HepG2 (cell line): Measurements from ENCODE around the gene DDX19B. TPM values are rescaled to one million over a fixed set of nuclear protein-coding genes. Genes with fewer than 3 reads are reported as not detected.

Experiments
- ADNP ChIP-seq: sonication (generic); formaldehyde crosslinking; IDR thresholded peaks from 2 replicates; pipeline ENCODE4 v1.4.0; 2020; ENCODE audit warnings: missing genetic modification reagents
- ATF1 ChIP-seq: IDR thresholded peaks from 2 replicates; pipeline ENCODE4 v1.6.1; 2016; ENCODE audit warnings: mild to moderate bottlenecking, control low read depth
- CREBL2 ChIP-seq: sonication (generic); formaldehyde crosslinking; IDR thresholded peaks from 2 replicates; pipeline ENCODE4 v1.8.1; 2023; ENCODE audit warnings: missing genetic modification reagents, mild to moderate bottlenecking, borderline replicate concordance
- FIP1L1 ChIP-seq: fragments of 200-400 bp; formaldehyde crosslinking; IDR thresholded peaks from 2 replicates; pipeline ENCODE4 v1.6.1; 2018; ENCODE audit warnings: low read depth, mild to moderate bottlenecking, low read length, moderate library complexity, borderline replicate concordance; ENCODE audit not compliant: insufficient read depth
- FOXA1 ChIP-seq, 2 experiments: fragments of 450-650 bp in 1 of 2; sonication (generic) in 1 of 2; formaldehyde crosslinking in 1 of 2; IDR thresholded peaks; 2 replicates each; pipeline versions ENCODE4 v1.4.0 to v1.6.1; 2016 to 2020; ENCODE audit warnings: missing genetic modification reagents in 1 of 2
- FOXO4 ChIP-seq: sonication (generic); formaldehyde crosslinking; conservative IDR thresholded peaks from 2 replicates; pipeline ENCODE4 v1.8.1; 2023; ENCODE audit warnings: missing genetic modification reagents
- HOXA9 ChIP-seq: sonication (generic); formaldehyde crosslinking; IDR thresholded peaks from 2 replicates; pipeline ENCODE4 v1.8.1; 2022; ENCODE audit warnings: missing genetic modification reagents, mild to moderate bottlenecking, moderate library complexity, borderline replicate concordance
- IKZF1 ChIP-seq: fragments of 450-650 bp; IDR thresholded peaks from 2 replicates; pipeline ENCODE4 v1.7.1; 2016
- SNRNP70 ChIP-seq: fragments of 200-400 bp; formaldehyde crosslinking; IDR thresholded peaks from 2 replicates; pipeline ENCODE4 v1.6.1; 2017; ENCODE audit warnings: mild to moderate bottlenecking, low read depth, low read length, moderate library complexity
- ZC3H4 ChIP-seq: sonication (generic); formaldehyde crosslinking; IDR thresholded peaks from 2 replicates; pipeline ENCODE4 v1.4.0; 2020; ENCODE audit warnings: missing genetic modification reagents, borderline replicate concordance
- ZNF10 ChIP-seq: sonication (generic); formaldehyde crosslinking; IDR thresholded peaks from 2 replicates; pipeline ENCODE4 v1.4.0; 2020; ENCODE audit warnings: mild to moderate bottlenecking, low read depth, missing genetic modification reagents, borderline replicate concordance
- ZNF207 ChIP-seq: fragments of 450-650 bp; IDR thresholded peaks from 2 replicates; pipeline ENCODE4 v1.6.1; 2016; ENCODE audit warnings: antibody characterized with exemption, borderline replicate concordance
- ZNF562 ChIP-seq: sonication (generic); formaldehyde crosslinking; IDR thresholded peaks from 2 replicates; pipeline ENCODE4 v1.8.0; 2022; ENCODE audit warnings: missing genetic modification reagents, borderline replicate concordance
- ZNF570 ChIP-seq: sonication (generic); formaldehyde crosslinking; IDR thresholded peaks from 2 replicates; pipeline ENCODE4 v1.4.0; 2020; ENCODE audit warnings: mild to moderate bottlenecking, missing genetic modification reagents, borderline replicate concordance
- ZNF772 ChIP-seq: sonication (generic); formaldehyde crosslinking; IDR thresholded peaks from 2 replicates; pipeline ENCODE4 v1.5.0; 2020; ENCODE audit warnings: mild to moderate bottlenecking, missing genetic modification reagents
- ZSCAN21 ChIP-seq: sonication (generic); formaldehyde crosslinking; IDR thresholded peaks from 2 replicates; pipeline ENCODE4 v1.8.0; 2022; ENCODE audit warnings: mild to moderate bottlenecking, missing genetic modification reagents, moderate library complexity, borderline replicate concordance
- polyA plus RNA-seq, 8 experiments: library from polyadenylated mRNA; depleted of rRNA in 3 of 8; stranded (reverse) in 7 of 8; unstranded in 1 of 8; fragments of >200 nt; fragmentation: Illumina TruSeq in 4 of 8; extraction: Trizol in 4 of 8; gene quantifications; 2 replicates each; pipeline versions ENCODE4 v1.2.1 to v1.2.3, GENCODE V29; 2011 to 2016; ENCODE audit warnings: low read depth in 4 of 8, missing spikeins in 1 of 8, mixed read lengths in 1 of 8; ENCODE audit not compliant: insufficient read depth in 1 of 8
- total RNA-seq, 5 experiments: library from RNA; depleted of rRNA; stranded (reverse); fragments of >200 nt; fragmentation: Illumina TruSeq; extraction: Trizol; gene quantifications; 2 replicates each; pipeline ENCODE4 v1.2.3, GENCODE V29; 2016; ENCODE audit warnings: low read depth in 1 of 5
- TF ChIP-seq, protein P1 (sequence below): sonication (generic); formaldehyde crosslinking; IDR thresholded peaks from 2 replicates; pipeline ENCODE4 v1.8.0; 2022; ENCODE audit warnings: missing genetic modification reagents, low read depth, mild to moderate bottlenecking, borderline replicate concordance
- TF ChIP-seq, protein P2 (sequence below): sonication (generic); formaldehyde crosslinking; IDR thresholded peaks from 2 replicates; pipeline ENCODE4 v1.4.0; 2020; ENCODE audit warnings: missing genetic modification reagents, borderline replicate concordance
- TF ChIP-seq, protein P3 (sequence below): IDR thresholded peaks from 2 replicates; pipeline ENCODE4 v1.6.1; 2016; ENCODE audit warnings: low read depth, missing genetic modification reagents, missing compliant biosample characterization

Gene DDX19B
- total and polyA plus RNA-seq, 2 of the 13 experiments (the other 11 are each of a cell fraction or from before 2014, with no cell fraction given), result 36.2 to 40.0 TPM

GRCh38 chr16:70251629-70252354 is 47.2 kb upstream of the DDX19B start, which contains the start of gene EXOSC6 (continued):
- TF ChIP-seq, protein P1, sequence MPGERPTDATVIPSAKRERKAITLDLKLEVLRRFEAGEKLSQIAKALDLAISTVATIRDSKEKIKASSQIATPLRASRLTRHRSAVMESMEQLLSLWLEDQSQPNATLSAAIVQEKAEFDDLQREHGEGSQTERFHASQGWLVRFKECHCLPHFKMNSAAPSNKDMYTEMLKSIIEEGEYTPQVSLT (CRISPR knock-in tag), result no peak
- TF ChIP-seq HOXA9 (CRISPR knock-in tag) (peak; percentile 97), FIP1L1 (peak; percentile 94; the same call in 1 of the 2 replicates), ZNF772 (CRISPR knock-in tag) (peak; percentile 99), FOXO4 (CRISPR knock-in tag) (no peak), ZSCAN21 (CRISPR knock-in tag) (peak; percentile 98), SNRNP70 (no peak; the same call in 1 of the 2 replicates), ZNF207 (no peak), FOXA1 (IDR thresholded peaks at IDR 0.05) (no peak), FOXA1 (CRISPR knock-in tag; IDR thresholded peaks at IDR 0.05) (peak; percentile 78), IKZF1 (no peak), ZNF10 (no peak), ADNP (CRISPR knock-in tag) (no peak), ZNF570 (CRISPR knock-in tag) (0 out of 2 replicates have a peak, but pooled peaks have one; percentile 82), ATF1 (CRISPR knock-in tag) (no peak), CREBL2 (CRISPR knock-in tag) (0 out of 2 replicates have a peak, but pooled peaks have one; percentile 84), ZC3H4 (peak; percentile 87; the same call in 1 of the 2 replicates), ZNF562 (CRISPR knock-in tag) (peak; percentile 92; the same call in 1 of the 2 replicates)
- TF ChIP-seq, protein P2, sequence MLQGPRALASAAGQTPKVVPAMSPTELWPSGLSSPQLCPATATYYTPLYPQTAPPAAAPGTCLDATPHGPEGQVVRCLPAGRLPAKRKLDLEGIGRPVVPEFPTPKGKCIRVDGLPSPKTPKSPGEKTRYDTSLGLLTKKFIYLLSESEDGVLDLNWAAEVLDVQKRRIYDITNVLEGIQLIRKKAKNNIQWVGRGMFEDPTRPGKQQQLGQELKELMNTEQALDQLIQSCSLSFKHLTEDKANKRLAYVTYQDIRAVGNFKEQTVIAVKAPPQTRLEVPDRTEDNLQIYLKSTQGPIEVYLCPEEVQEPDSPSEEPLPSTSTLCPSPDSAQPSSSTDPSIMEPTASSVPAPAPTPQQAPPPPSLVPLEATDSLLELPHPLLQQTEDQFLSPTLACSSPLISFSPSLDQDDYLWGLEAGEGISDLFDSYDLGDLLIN (CRISPR knock-in tag), result peak; percentile 52; the same call in 1 of the 2 replicates
- TF ChIP-seq, protein P3, sequence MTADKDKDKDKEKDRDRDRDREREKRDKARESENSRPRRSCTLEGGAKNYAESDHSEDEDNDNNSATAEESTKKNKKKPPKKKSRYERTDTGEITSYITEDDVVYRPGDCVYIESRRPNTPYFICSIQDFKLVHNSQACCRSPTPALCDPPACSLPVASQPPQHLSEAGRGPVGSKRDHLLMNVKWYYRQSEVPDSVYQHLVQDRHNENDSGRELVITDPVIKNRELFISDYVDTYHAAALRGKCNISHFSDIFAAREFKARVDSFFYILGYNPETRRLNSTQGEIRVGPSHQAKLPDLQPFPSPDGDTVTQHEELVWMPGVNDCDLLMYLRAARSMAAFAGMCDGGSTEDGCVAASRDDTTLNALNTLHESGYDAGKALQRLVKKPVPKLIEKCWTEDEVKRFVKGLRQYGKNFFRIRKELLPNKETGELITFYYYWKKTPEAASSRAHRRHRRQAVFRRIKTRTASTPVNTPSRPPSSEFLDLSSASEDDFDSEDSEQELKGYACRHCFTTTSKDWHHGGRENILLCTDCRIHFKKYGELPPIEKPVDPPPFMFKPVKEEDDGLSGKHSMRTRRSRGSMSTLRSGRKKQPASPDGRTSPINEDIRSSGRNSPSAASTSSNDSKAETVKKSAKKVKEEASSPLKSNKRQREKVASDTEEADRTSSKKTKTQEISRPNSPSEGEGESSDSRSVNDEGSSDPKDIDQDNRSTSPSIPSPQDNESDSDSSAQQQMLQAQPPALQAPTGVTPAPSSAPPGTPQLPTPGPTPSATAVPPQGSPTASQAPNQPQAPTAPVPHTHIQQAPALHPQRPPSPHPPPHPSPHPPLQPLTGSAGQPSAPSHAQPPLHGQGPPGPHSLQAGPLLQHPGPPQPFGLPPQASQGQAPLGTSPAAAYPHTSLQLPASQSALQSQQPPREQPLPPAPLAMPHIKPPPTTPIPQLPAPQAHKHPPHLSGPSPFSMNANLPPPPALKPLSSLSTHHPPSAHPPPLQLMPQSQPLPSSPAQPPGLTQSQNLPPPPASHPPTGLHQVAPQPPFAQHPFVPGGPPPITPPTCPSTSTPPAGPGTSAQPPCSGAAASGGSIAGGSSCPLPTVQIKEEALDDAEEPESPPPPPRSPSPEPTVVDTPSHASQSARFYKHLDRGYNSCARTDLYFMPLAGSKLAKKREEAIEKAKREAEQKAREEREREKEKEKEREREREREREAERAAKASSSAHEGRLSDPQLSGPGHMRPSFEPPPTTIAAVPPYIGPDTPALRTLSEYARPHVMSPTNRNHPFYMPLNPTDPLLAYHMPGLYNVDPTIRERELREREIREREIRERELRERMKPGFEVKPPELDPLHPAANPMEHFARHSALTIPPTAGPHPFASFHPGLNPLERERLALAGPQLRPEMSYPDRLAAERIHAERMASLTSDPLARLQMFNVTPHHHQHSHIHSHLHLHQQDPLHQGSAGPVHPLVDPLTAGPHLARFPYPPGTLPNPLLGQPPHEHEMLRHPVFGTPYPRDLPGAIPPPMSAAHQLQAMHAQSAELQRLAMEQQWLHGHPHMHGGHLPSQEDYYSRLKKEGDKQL, result peak; percentile 69; the same call in 1 of the 2 replicates
